Posterior cingulate gyrus (tissue), 11 donors: ENCODE results near the gene C19orf12.
"Not testable (repeated sequence)": the region's sequence is repeated elsewhere in the genome, so short reads cannot be mapped to it uniquely, and the experiment has no call there.

Experiments used
- DNase-seq, 10 donors: peaks; one replicate each; pipeline versions ENCODE4 v3.0.0 to v3.0.0-alpha.2; 2020 to 2021; ENCODE audit warnings: mixed read lengths in 3 of 10
- intact Hi-C: fragments of 100-400 bp; cut with DNase I; formaldehyde crosslinking; loops from one replicate; pipeline ENCODE4 v1.15.1; 2023

C19orf12 gene

GRCh38 chr19:29680937-29681336 is 34.1 kb downstream of the C19orf12 start:
- DNase-seq: peak in 1 of 10 donors; percentile 64
- intact Hi-C loops: no loop called here

GRCh38 chr19:29680447-29680846 is 34.6 kb downstream of the C19orf12 start:
- intact Hi-C loops: no loop called here
- DNase-seq: peak in 2 of 10 donors; percentile 76 to 85

- peak in 3 of 10 donors; percentile 21 to 65 (median 55) for DNase-seq
- intact Hi-C loops: no loop called here
Observed at GRCh38 chr19:29679598-29680210, 35.4 kb downstream of the C19orf12 start.

- intact Hi-C loops: no loop called here
- peak in 6 of 10 donors; percentile 41 to 91 (median 74) for DNase-seq
Observed at GRCh38 chr19:29678484-29679106, 36.5 kb downstream of the C19orf12 start.

GRCh38 chr19:29677001-29677817 is 37.9 kb downstream of the C19orf12 start:
- intact Hi-C loops: no loop called here
- peak in 2 of 10 donors; percentile 51 to 75 for DNase-seq

GRCh38 chr19:29676586-29676985 is 38.5 kb downstream of the C19orf12 start:
- peak in 1 of 10 donors; percentile 87 for DNase-seq
- intact Hi-C loops: no loop called here

- intact Hi-C loops: no loop called here
- DNase-seq: peak in 9 of 10 donors; percentile 52 to 95 (median 70)
Observed at GRCh38 chr19:29675650-29676186, 39.3 kb downstream of the C19orf12 start.

- peak in 2 of 10 donors; percentile 40 to 80 for DNase-seq
- intact Hi-C loops: no loop called here
Observed at GRCh38 chr19:29675120-29675649, 39.9 kb downstream of the C19orf12 start.

- DNase-seq: peak in 1 of 10 donors; percentile 81
- intact Hi-C loops: no loop called here
Observed at GRCh38 chr19:29674374-29675119, 40.5 kb downstream of the C19orf12 start.

GRCh38 chr19:29673451-29674371 is 41.4 kb downstream of the C19orf12 start:
- intact Hi-C loops: no loop called here
- peak in 2 of 10 donors; percentile 66 to 80 for DNase-seq

GRCh38 chr19:29672933-29673336 is 42.1 kb downstream of the C19orf12 start:
- peak in 1 of 10 donors; percentile 60 for DNase-seq
- intact Hi-C loops: no loop called here

GRCh38 chr19:29672319-29672932 is 42.6 kb downstream of the C19orf12 start:
- DNase-seq: peak in 1 of 10 donors; percentile 33
- intact Hi-C loops: no loop called here

GRCh38 chr19:29671393-29672160 is 43.5 kb downstream of the C19orf12 start:
- intact Hi-C loops: no loop called here

GRCh38 chr19:29671026-29671392 is 44.1 kb downstream of the C19orf12 start:
- intact Hi-C loops: not testable (repeated sequence)
- peak in 1 of 10 donors; percentile 51 for DNase-seq

More at GRCh38 chr19:29671393-29672160, 43.5 kb downstream of the C19orf12 start:
- DNase-seq: peak in 1 of 10 donors; percentile 78

GRCh38 chr19:29670255-29670654 is 44.8 kb downstream of the C19orf12 start:
- no peak for DNase-seq
- intact Hi-C loops: no loop called here

GRCh38 chr19:29668746-29669609 is 46.1 kb downstream of the C19orf12 start:
- intact Hi-C loops: no loop called here
- DNase-seq: peak in 1 of 10 donors; percentile 58

GRCh38 chr19:29667901-29668341 is 47.1 kb downstream of the C19orf12 start:
- peak in 1 of 10 donors; percentile 52 for DNase-seq
- intact Hi-C loops: no loop called here
